ENCODE measurements around the gene PTPN5.

DNA sequence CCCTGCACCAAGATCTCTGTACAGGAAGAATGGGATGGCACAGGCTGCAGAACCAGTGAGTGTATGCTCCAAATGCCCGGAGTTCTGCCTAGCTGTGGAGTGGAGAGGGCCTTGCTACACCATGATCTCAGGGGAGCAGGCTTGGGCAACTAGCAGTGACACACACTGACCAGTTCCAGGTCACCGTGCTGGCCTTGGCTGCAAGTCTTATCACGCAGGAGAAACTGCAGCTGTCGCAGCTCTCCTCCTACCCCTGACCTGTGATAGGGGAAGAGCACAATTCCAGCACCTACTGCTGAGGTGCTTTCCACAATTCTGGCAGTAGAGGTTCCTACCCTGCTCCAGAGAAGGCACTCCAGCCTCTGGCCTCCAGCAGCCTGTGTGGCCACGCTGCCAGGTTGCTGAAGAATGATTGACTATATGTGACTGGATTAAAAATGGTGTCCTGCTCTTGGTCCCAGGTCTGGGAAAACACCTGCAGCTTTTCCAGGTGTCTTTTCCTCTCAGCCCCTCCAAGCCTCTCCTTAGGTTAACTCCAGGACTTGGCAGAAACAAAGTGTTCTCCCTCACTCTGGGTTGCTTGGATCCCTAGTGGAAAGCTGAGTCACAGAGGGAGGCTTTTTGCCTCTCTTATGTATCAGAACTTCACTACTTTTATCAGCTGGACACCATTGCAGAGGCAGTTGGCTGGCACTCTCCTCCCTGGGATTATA, 43.3 kb upstream of the PTPN5 start:
- TF ChIP-seq POLR2AphosphoS5 (IDR thresholded peaks at IDR 0.05; ENCODE audit: borderline replicate concordance, low read depth, low read length) (no peak), EZH2 (IDR thresholded peaks at IDR 0.05) (no peak)
